NOMO-1 (cell line): ENCODE results near the gene MIAT.

Source experiments
- DNase-seq, 2 experiments: peaks; one replicate each; lab custom pipeline; 2025; ENCODE audit not compliant: unreplicated experiment in 2 of 2; lab: John Stamatoyannopoulos, UW

The MIAT gene

DNA sequence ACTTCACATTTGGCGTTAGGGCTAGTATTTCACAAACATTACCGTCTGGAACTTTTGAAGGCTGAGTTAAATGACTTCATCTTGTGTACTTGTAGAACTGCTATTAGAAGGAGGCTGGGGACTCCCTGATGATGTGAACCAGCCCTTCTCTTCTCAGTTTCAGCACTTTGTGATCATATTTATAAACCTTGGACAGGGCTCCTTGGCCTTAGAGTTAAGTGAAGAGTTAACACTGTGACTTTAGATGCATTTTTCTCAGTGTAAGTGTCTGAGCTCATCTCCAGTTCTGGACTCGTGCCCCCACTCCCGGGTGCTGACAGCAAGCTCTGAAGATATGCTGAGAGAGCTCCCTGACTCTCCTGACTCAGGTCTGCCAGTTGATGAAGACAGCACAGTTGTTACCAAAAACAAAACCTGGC, 8.4 kb downstream of the MIAT start:
- DNase-seq: no peak

GRCh38 chr22:26667140-26667539, 9.8 kb downstream of the MIAT start:
- no peak for DNase-seq

GRCh38 chr22:26669060-26669481, 11.7 kb downstream of the MIAT start:
- DNase-seq: peak in 1 of 2 experiments; percentile 26

- no peak for DNase-seq
Measured at GRCh38 chr22:26670459-26670858, 13.1 kb downstream of the MIAT start.

DNA sequence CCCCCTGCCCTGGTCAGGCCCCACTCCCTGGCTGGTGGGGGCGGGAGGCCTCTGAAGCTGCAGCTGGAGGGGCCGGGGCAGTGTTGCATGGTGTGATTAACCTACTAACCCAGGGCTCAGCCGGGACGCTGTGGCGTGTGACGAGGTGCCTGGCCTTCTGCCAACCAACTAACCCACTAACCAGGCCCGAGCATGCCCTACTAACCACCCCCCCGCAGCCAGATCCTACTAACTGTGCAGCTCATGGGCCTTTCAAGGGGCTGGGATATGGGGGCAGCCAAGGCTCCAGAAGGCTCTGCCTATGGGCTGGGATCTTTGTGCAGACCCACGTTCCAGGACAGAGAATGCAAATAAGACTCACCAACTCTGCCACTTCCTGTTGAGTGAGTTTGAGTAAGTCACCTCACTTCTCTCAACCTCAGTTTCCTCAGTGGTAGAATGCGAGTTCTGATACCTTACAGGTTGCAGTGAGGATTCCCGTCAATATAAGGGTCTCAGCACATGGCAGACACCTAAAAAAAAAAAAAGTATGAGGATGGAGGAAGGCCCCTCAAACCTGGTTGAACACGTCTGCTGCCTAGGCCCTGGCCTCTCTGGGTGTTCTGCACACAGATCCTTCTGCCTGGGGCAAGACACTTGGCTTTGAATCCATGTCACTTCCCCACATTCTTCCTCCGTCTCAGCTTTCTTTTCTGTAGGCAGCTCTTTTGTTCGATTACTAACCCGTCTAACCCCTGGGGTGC, 14.1 kb downstream of the MIAT start:
- no peak for DNase-seq

- peak in 1 of 2 experiments; percentile 64 for DNase-seq
Measured at GRCh38 chr22:26672060-26672471, 14.7 kb downstream of the MIAT start.

DNA sequence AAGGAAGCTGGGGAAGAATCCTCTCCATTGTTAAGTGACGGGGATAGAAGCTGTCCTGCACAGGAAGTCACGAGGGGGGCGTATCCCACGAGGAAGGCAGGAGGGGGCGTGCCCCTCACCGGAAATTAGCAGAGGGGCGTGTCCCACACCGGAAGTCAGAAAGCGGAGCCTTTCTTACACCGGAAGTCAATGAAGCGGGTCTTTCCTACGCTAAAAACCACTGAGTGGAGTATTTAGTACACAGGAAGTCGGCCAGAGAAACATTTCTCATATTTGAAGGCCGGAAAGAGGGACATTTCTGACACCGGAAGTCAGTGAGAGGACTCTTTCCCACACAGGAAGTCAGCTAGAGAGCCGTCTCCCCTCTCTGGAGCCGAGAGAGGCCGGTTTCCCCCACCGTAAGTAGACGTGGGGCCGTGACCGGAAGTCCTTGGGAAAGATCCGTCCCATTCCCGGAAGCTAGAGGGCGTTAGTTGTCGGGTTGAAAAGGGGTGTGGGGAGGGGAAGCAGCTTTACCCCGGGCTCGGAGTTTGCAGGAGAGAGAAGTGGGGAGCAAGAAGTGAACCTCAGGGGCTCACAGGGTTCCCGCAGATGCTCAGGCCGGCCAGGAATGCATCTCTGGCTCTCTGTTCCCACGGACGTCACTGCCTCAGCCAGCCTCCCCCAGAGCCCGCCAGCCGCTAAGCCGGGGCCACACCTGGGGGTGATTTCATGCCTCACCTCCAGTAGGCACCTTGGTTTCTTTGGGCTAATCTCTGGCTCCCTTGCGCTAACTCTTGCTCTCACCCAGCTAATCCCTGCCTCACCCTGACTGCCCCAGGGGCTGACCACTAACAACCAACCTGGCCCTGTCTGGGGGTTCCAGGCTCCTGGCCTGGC, 15.4 kb downstream of the MIAT start:
- peak; percentile 96 to 98 for DNase-seq

- DNase-seq: no peak
Measured at GRCh38 chr22:26673486-26673885, 16.1 kb downstream of the MIAT start.

GRCh38 chr22:26674211-26675190, 17.1 kb downstream of the MIAT start:
- DNase-seq: no peak

DNA sequence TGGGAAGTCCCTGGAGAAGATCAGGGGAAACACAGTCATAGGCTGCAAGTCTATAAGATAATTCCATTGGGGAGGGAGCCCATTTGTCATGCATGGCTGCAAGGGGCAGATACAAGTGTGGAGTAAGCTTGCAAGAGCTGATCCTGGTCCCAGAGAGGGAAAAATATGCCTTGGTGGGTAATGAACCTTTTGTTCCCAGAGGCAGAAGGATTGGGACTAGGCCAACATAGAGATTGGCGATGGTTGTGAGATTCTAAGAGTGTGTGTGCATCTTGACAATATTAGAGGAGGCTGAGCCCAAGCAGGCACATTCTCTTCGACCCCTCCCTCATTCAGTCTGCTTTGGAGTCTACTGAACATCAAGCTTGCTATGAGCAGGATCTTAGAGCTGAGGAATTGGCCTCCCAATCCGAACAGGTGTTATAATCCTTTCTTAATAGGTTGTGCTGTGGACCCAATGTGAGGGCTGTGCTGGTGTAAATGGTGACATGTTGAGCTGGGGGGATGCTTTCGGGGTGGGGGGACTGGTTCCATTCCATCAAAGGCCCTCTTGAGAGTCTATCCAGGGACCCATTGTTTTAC, 18.4 kb downstream of the MIAT start:
- DNase-seq: no peak

GRCh38 chr22:26677217-26677616, 19.8 kb downstream of the MIAT start:
- no peak for DNase-seq

GRCh38 chr22:26679003-26679629, 21.7 kb downstream of the MIAT start:
- peak; percentile 49 to 62 for DNase-seq

DNA sequence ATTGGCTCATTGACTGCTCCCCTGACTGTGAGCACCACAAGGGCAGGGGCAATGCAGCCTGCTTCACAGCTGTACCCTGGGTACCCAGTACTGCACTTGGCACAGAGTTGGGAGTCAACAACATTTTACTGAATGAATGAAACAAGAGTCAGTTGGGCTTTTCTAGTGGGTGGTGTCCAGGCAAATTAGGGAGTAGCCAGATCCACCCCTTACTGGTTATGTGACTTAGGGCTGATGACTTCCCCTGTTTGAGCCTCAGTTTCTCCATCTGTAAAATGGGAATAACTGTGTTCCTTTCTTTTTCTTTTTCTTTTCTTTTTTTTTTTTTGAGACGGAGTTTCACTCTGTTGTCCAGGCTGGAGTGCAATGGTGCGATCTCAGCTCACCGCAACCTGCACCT, 23.1 kb downstream of the MIAT start:
- DNase-seq: no peak

DNA sequence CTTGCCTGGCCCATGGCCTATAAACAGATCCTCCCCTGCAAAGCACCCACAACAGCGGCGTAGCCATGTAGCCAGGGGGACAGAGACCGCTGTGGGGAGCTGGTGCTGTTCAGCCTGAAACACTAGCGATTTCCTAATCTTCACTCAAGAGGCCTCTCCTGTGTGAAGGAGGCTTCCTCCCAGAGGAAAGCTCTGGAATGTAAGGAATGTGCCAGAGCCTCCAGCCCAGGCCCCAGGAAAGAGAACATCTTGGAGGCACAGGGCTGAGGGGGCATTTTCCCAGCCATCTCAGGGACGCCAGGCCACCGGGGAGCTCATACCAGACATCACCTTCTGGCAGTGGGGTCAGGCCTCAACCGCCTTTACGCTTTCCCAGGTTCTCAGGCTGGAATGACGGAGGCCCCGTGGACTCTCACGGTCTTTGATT, 24.0 kb downstream of the MIAT start:
- no peak for DNase-seq

- DNase-seq: no peak
Measured at GRCh38 chr22:26684168-26684567, 26.8 kb downstream of the MIAT start.

DNA sequence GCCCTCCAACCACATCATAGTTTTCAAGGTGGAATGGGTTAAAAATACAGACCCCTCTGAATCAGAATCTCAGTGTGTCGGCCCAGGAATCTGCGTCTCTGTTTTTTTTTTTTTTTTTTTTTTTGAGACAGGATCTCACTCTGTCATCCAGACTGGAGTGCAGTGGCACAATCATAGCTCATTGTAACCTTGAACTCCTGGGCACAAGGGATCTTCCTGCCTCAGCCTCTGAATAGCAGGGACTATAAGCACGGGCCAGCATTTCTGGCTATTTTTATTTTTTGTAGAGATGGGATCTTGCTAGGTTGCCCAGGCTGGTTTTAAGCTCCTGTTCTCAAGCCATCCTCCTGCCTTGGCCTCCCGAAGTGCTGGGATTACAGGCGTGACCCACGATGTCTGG, 28.2 kb downstream of the MIAT start:
- no peak for DNase-seq

- no peak for DNase-seq
Measured at GRCh38 chr22:26687439-26687838, 30.1 kb downstream of the MIAT start.

DNA sequence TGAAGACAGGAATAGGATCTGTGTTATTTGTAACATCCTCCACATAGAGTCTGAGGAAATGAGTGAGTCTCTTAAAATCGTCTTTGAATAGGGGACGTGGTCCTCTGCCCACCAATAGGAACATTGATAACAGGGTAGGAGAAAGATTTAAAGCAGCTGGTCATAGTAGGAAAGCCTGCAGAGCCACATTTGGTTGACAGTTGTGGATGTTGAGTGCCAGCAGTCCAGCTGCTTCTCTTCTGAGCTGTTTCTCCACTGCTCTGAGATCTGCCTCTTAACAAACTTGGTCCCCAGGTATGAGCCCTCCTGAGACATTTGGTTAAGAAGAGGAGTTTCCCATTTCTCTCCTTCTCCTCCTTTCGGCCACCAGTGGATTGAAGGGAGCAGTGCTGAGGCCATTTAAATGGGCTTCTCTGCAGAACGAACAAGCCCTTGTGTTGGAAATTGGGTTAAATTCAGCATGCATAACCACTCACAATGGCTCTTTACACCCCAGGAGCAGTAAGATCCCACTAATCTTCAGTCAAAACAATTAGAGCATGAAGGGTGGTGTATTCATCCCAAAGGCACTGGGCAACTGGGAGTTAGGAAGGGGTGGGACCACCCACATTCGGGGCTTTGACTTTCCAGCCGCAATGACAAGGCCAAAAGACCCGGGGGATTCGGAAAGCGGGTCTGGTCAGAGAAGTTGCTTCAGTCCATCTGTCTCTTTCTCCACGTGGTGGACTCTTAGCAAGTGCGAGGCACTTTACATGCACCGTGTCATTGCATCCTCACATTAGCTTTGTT, 32.3 kb downstream of the MIAT start:
- no peak for DNase-seq
